Stimulated activated CD8-positive, alpha-beta memory T cell treated with anti-CD3 and anti-CD28 coated beads, Interleukin-4, amount 100 ng/mL, for 24 hours (primary cell): Measurements from ENCODE around the gene PDE7B.

Experiments
- DNase-seq: peaks from one replicate; pipeline ENCODE4 v3.0.0-alpha.2; 2020; ENCODE audit warnings: low read depth

Gene PDE7B

DNA sequence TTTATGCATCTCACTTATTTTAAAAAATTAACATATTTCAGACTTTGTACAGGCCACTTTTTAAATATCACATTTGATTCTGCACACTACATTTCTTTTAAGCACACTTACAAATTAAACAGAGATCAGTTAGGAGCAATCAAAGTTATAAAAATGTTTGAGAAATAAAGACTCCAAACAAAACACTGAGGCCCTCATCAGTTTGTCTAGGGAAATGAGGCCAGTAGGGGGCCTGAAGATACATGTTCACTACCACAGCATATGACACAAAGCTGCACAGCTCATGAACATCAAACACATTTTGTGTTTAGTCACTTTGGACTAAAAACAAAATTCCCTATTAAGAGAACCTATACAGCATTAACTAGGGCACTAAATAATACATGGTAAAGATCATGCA is 180.5 kb downstream of the PDE7B start:
- DNase-seq = no peak

GRCh38 chr6:136033416-136033815 is 181.9 kb downstream of the PDE7B start:
- no peak for DNase-seq

- DNase-seq = no peak
These were observed 182.9 kb downstream of the PDE7B start for GRCh38 chr6:136034422-136034821.

- DNase-seq = no peak
These were observed 184.0 kb downstream of the PDE7B start for GRCh38 chr6:136035378-136036070.

DNA sequence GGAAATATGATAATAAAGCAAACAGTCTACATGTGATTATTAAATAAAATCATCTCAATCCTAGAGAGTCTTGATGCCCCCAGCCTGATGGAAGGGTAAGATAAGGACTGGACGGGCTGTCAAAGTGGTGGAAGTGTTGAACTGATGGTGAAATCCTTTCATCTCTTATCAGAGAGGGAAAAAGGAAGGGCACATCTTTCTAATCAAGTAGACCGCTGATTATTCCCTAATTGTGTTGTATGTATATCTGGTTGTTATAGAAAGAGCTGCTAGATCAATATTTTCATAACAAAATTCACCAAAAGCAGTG is 184.5 kb downstream of the PDE7B start:
- no peak for DNase-seq

- no peak for DNase-seq
These were observed 185.1 kb downstream of the PDE7B start for GRCh38 chr6:136036601-136037000.

DNA sequence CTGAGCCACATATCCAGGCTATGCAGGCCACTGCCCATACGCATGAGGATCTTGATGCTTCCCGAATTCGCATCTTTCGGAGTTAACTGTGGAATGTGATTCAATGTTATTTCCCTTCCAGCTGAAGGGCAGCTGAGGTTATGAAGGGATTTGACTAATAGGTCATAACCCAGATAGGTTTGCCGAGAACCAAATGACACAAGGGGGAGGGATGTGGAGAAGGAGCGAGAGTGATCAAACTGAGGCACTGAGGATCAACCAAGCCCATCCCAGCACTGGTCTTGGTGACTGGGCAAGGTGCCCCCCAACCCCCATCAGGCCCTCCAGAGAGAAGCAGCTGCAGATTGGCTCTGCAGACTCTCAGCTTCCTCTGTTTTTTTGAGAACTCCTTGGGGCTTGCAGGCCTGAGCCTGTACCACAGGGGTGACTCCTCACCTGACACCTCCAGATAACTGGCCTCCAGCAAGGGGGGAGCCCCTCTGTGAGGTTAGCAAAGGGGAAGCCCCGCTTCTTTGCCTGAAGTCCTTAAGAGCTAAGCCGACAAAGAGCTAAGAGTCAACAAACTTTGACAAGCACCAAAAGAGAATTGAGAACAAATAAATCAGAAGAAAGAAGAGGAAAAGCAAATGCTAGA is 185.9 kb downstream of the PDE7B start:
- DNase-seq = peak; percentile 4

GRCh38 chr6:136037876-136038460 is 186.5 kb downstream of the PDE7B start:
- no peak for DNase-seq

- DNase-seq = no peak
These were observed 187.0 kb downstream of the PDE7B start for GRCh38 chr6:136038531-136038930.

- no peak for DNase-seq
These were observed 187.7 kb downstream of the PDE7B start for GRCh38 chr6:136039185-136039584.

GRCh38 chr6:136050475-136050874 is 199.0 kb downstream of the PDE7B start:
- DNase-seq = no peak

GRCh38 chr6:136051140-136051775 is 199.8 kb downstream of the PDE7B start:
- no peak for DNase-seq

GRCh38 chr6:136052031-136052430 is 200.5 kb downstream of the PDE7B start:
- DNase-seq = no peak

DNA sequence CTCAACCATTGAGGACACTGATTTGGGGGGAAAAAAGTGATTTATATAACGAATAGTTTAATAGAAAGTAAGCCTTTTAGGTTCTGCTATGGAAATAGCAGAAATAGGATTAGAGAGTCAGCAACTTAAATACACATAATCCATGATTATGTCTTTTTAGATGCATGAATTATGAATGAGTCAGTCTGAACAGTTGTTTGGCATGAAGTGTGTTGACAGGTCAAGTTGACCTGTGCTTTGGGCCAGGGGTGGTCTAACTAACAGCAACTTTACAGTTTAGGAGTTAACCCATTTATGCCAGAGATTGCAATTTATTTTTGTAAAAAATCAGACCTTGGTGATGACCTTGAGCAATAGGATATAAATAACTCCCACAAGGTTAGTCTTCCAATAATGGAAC is 207.4 kb downstream of the PDE7B start:
- no peak for DNase-seq

DNA sequence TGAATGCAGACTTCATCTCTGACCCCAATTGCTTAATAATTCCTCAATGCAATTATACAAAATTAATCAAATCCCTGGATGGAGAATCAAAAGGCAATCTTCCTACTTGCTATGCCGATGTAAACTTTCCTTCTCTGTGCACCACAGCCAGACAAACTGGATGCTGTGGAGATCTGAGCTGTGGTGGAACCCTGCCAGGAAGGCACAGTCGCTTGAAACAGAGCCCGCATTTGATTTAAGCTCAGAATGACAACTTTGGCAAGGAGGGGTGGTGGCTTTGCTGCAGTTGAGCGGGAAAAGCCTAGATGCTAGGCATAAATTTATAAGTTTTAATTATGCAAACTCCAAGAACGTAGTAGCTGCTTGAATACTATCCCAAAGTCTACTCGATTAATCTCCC is 207.8 kb downstream of the PDE7B start:
- no peak for DNase-seq

DNA sequence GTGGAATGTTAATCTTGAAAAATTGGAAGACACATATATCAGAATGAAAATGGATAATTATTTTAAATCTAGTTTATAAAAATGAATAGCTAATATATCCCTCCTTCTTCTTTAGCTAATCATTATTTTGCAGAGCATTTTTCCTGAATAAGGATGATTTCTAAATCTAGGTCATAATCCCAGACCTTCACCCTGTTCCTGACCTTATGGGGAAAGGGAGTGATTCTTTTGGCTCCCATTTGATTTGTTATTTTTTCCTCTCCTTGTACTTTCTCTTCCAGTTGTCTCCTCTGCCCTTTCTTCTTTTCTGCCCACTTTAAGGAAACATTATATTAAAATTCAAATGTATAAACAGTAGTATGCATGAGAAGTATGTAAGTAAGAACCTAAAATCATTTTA is 208.6 kb downstream of the PDE7B start:
- no peak for DNase-seq

DNA sequence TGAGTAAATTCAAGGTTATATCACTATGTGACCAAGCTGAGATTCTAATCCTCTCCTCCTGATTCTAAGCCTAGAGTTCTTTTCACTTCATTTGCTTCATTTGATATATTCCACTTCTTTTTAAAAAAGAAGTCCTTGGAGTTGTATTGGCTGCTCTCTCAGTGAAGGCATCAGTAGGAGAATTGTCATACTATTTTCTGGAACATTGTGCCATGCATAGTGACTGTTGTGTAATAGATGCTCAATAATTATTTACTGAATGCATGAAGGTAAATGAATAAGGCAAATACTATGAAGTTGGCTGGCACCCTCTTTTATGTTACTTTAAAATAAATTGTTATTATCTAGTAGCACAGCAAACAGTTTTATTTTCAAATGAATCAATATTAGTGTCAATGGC is 209.3 kb downstream of the PDE7B start:
- no peak for DNase-seq

GRCh38 chr6:136061701-136062100 is 210.2 kb downstream of the PDE7B start:
- no peak for DNase-seq

DNA sequence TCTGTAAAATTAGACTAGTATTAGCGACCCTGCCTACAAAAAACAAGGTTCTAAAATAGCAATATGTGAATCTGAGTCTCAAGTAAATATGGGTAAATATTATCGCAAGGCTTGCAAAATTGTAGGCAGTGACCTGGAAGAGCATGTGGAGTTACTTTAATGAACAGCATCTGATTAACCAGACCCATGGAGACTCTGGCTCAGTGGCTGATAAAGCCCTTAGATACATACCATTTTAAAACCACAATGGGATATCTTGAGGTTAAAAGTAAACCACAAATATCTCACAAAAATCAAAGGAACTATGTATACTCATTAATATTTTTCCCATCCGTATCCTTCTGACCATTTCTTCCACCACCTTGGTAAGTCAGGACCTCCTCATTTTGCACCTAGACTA is 211.6 kb downstream of the PDE7B start:
- no peak for DNase-seq

- DNase-seq = no peak
These were observed 214.5 kb downstream of the PDE7B start for GRCh38 chr6:136066005-136066404.

DNA sequence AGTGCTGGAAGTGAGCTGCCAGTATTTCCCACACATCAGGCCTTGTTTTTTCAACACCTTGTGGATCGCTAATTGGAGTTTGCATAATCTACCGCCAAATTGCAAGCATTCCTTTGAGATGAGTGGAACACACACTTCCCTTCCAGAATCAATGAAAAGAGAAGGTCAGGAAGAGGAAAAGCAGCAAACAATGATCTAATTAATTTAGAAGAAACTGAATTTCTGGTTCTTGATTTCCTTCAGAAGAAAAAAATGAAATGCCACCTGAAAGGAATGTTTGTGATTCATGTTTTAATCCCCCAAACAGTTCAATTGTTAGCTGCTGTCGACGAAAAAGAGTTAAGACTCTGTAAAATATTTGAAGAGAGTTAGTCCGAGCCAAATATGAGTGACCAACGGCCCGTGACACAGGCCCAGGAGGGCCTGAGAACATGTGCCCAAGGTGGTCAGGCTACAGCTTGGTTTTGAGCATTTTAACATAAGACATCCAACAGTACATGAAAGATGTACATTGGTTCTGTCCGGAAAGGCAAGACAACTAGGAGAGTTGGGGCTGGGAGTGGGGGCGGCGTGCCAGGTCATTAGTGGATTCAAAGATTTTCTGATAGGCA is 216.3 kb downstream of the PDE7B start:
- DNase-seq = no peak

DNA sequence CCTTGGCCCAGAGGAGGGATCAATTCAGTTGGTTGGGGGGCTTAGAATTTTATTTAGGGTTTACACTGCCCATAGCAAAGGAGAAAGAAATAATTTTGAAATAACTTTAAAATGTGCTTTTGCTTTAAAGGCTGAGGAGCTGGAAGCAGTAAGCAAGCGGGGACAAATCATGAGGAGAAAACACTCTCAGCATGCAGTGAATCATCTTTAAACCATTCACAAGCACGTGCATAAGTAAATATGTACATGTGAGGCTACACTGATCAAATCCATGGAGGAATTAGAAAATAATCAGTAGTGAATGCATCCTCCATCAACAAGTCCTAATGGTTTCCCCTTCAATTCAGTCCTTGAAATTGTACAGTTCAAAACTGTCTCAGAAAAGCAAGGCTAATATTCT is 217.6 kb downstream of the PDE7B start:
- DNase-seq = no peak

DNA sequence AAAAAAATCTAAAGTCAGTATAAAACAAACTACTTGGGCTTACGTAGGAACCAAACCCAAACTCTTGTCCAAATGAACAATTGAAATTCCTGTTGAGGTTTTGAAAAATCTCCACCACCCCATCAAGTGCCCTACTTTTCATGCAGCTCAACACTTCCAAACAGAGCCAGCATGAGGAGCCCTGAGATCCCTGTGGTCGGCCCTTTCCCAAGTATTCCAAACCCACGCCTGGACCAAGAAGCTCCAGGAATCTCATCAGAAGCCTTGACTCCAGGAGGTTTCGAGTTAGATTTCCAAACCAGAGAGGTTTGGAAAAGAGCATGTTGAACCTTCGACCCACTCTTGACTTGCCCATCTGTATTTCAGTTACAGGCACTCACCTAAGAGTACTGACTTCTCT is 219.3 kb downstream of the PDE7B start:
- DNase-seq = no peak
